GM19324 (cell line): ENCODE results near the gene RGS18.
"Not testable (repeated sequence)": the region's sequence is repeated elsewhere in the genome, so short reads cannot be mapped to it uniquely, and the experiment has no call there.

ENCODE experiments used
- ATAC-seq: cut with Tn5 transposase; IDR thresholded peaks from one replicate; pipeline ENCODE4 v1.9.1; 2021; ENCODE audit warnings: mild to moderate bottlenecking, moderate library complexity; ENCODE audit not compliant: unreplicated experiment, low FRiP score

The RGS18 gene

DNA sequence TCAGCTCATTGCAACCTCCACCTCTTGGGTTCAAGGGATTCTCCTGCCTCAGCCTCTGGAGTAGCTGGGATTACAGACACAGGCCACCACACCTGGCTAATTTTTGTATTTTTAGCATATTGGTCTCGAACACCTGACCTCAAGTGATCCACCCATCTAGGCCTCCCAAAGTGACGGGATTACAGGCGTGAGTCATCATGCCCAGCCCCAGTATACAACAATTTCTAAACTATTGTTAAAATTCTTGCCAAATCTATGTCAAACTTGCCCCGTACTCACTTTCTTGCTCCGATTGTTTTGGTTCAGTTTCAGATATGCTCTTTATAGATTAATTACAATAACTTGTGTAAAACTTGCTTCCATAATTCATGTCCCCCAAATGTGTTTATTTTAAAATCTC, 4.1 kb downstream of the RGS18 start:
- no peak for ATAC-seq

GRCh38 chr1:192165002-192165401, 6.7 kb downstream of the RGS18 start:
- ATAC-seq = not testable (repeated sequence)

DNA sequence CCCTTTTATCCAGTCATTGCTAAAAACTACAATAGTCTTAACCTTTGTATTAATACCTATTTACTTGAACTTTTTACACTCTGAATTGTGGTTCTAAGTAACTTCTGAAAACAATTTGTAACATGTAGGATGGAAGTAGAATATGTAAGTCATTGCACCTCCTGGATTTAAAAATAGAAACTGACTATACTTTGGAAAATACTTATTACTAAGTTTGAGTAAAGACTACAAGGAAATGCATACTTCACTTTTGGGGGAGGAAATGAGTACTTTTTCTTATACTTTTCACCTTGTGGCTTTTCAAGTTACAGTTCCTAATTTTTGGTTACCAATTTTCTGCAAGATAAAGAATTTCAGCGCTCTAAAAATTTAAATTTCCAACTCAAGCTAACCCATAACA, 8.7 kb downstream of the RGS18 start:
- no peak for ATAC-seq

GRCh38 chr1:192167911-192168700, 9.8 kb downstream of the RGS18 start:
- ATAC-seq = no peak

GRCh38 chr1:192168964-192169363, 10.7 kb downstream of the RGS18 start:
- no peak for ATAC-seq

- ATAC-seq = no peak
These were observed 12.1 kb downstream of the RGS18 start for GRCh38 chr1:192170196-192170984.

- ATAC-seq = no peak
These were observed 12.9 kb downstream of the RGS18 start for GRCh38 chr1:192171123-192171522.

- no peak for ATAC-seq
These were observed 17.7 kb downstream of the RGS18 start for GRCh38 chr1:192175971-192176370.

GRCh38 chr1:192183788-192184187, 25.5 kb downstream of the RGS18 start:
- no peak for ATAC-seq

GRCh38 chr1:192186197-192186596, 27.9 kb downstream of the RGS18 start:
- no peak for ATAC-seq

DNA sequence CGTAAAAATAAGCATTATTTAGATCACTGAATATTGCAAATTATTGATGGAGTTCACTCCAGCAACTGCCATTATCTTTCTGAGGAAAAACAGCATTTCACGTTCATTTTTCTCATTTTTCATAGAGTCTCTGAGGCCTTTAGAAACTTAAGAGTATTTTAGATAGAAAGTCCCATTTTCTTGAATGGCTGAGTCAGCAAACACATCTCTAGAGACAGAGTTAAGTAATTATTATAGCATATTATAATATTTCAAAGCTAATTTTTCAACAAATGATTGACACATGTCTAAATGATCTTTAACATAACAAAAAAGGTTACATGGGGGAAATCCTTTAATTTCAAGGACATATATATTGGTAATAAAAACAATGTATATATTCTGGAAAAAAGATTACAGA, 31.8 kb downstream of the RGS18 start:
- ATAC-seq = no peak

DNA sequence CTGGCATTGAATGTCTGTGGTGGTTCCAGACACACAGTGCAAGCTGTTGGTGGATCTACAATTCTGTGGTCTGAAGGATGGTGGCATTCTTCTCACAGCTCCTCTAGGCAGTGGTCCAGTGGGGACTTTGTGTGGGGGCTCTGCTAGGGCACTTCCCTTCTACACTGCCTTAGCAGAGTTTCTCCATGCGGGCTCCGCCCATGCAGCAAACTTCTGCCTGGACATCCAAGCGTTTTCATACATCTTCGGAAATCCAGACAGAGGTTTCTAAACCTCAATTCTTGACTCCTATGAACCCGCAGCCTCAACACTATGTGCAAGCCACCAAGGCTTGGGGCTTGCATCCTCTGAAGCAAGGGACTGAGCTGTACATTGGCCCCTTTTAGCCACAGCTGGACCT, 43.0 kb downstream of the RGS18 start:
- ATAC-seq = no peak

- no peak for ATAC-seq
These were observed 66.1 kb downstream of the RGS18 start for GRCh38 chr1:192224396-192224795.

DNA sequence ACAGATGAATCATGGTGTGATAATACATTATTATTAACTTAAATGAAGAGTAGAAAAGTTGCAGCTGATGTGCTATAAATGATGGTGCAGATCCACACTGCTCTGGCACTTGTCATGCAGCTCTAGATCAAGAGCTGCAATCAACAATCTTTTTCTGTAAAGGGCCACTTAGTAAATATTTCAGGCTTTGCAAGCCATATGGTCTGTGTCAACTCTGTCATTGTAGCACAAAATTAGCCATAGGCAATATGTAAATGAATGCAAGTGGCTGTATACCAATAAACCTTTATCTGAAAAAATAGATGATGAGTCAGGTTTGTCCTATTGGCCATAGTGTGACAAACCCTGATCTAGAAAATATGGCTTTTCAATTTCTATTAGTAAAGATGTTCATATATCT, 66.6 kb downstream of the RGS18 start:
- ATAC-seq = no peak

GRCh38 chr1:192225266-192225665, 67.0 kb downstream of the RGS18 start:
- no peak for ATAC-seq

DNA sequence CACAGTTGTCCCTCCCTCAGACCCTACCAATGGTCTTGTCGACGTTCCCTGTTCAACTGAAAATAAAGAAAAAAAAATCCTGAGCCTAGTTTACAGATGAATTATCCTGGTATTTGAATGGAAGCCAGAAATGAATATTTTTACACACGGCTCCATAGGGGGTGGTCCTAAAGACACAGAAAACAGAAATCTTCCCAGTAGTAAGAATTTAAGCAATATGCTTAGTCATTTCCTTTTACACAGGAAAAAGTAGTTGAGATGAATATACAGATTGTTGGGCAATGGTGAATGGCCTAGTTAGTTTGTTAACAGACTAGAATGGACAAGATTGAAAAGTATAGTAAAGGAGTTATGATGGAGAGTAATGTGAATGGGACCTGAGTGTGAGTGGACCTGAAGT, 67.4 kb downstream of the RGS18 start:
- no peak for ATAC-seq

DNA sequence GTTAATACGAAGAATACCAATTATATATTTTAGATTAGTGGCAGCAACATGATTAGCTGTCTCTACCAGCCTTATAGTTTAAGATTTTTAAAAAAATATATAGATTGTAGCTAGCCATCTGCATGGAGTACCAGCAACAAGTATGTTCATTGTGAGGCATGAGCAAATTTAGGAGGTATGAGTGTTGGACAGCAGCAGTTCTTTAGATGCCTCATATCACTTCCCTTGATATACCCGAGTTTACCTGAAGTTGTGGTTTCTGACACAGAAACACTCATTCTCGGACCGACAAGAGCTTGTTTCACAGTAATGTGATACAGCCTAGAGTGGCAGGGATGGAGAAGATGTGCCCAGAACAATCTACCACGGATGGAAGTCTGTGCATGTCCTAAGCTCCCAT, 69.1 kb downstream of the RGS18 start:
- no peak for ATAC-seq

- ATAC-seq = not testable (repeated sequence)
These were observed 69.7 kb downstream of the RGS18 start for GRCh38 chr1:192227980-192228379.

- ATAC-seq = no peak
These were observed 74.7 kb downstream of the RGS18 start for GRCh38 chr1:192232817-192233417.

DNA sequence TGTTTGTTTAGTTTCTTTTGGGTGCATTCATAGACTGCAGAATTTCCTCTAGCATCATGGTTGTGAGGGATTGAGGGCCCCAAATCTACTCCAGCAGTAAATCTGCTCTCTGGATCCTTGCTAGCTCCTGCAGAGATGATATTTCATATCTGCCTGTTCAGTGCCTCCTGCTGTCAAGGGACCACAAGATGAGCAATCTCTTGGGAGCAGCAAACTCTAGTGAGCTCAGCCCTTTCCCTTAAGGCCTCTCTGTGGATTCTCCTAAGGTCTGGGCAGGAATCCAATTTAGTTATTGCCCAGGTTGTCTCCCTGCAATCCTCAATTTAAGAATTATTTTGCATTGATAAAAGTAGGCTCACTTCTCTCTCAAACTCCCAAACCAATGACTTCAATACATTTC, 76.9 kb downstream of the RGS18 start:
- no peak for ATAC-seq
